Erythroblast (primary cell): Measurements from ENCODE around the gene YDJC.
A peak's percentile ranks its signal among the peaks of the same experiment; 100 is the strongest.
"Not testable (repeated sequence)": the region's sequence is repeated elsewhere in the genome, so short reads cannot be mapped to it uniquely, and the experiment has no call there.

Experiments
- DNase-seq, 2 experiments: peaks; one replicate each; lab custom pipeline; 2025; lab: John Stamatoyannopoulos, UW
- GATA1 ChIP-seq: IDR thresholded peaks from 2 replicates; pipeline ENCODE4 v1.6.1; 2011; ENCODE audit warnings: low read depth, mild to moderate bottlenecking, control low read depth, low read length, moderate library complexity
- POLR2A ChIP-seq: IDR thresholded peaks from 2 replicates; pipeline ENCODE4 v1.6.1; 2011; ENCODE audit warnings: mild to moderate bottlenecking, low read length

Gene YDJC

GRCh38 chr22:21660904-21661303 lies 31.1 kb upstream of the YDJC start:
- no peak for DNase-seq
- TF ChIP-seq GATA1 = no peak
- no peak for TF ChIP-seq POLR2A

- DNase-seq = no peak
- no peak for TF ChIP-seq POLR2A
- TF ChIP-seq GATA1 = no peak
These were observed 30.2 kb upstream of the YDJC start for GRCh38 chr22:21659864-21660525.

DNA sequence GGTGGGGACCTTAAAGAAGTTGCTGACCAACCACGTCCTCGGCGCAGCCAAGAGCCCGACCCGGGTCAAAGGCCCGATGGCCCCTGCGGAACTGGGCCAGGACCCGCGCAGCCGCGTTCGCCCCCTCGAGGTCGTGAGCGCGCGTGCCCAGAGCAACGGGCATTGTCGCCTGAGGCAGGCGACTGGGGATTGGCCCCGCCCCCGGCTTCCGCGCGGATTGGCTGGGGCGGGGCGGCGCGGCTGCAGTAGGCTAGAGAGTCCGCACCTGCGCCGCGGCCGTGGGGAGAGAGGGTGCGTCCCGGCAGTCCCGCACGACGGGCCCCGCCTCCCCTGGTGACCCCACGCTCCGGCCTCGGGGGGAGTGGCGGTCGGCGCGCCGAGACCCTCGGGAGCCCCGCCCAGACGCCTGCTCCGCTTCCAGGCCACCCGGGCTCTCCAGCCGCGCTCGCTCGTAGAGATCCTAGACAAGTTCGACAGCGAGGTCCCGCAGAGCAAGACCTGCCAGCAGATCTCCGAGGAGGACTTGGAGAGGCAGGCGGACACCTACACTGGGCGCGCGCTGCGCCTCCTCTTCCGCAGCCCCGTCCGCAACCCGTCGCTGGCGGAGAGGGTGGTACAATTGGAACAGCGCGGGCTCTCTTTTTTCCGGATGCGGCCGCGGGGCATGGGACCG lies 27.7 kb upstream of the YDJC start:
- peak; percentile 82 to 84 for DNase-seq
- TF ChIP-seq GATA1 (no peak), POLR2A (peak; percentile 47)

DNA sequence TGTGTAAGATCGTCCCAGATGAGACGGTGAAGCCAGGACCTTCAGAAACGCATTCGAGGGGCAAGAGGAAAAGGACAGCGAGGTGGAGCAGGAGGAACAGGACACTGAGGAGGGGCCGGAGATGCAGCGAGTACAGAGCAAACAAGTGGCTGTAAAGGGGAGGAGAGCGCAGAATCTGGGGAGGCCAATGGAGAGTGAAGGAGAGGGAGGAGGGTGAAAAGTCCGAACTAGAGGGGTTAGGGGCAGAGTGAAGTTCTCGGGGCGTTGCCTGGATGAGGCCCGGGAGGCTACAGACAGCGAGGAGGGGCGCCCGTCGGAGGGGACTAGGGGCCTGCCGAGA lies 27.2 kb upstream of the YDJC start:
- no peak for DNase-seq
- TF ChIP-seq GATA1 (no peak), POLR2A (no peak)

GRCh38 chr22:21652547-21653545 lies 23.0 kb upstream of the YDJC start:
- TF ChIP-seq GATA1 (no peak), POLR2A (no peak)
- DNase-seq = no peak

GRCh38 chr22:21652010-21652546 lies 22.3 kb upstream of the YDJC start:
- no peak for TF ChIP-seq POLR2A
- TF ChIP-seq GATA1 = no peak
- DNase-seq = peak; percentile 85 to 86

- no peak for DNase-seq
- TF ChIP-seq POLR2A (no peak), GATA1 (no peak)
These were observed 21.7 kb upstream of the YDJC start for GRCh38 chr22:21651521-21652009.

DNA sequence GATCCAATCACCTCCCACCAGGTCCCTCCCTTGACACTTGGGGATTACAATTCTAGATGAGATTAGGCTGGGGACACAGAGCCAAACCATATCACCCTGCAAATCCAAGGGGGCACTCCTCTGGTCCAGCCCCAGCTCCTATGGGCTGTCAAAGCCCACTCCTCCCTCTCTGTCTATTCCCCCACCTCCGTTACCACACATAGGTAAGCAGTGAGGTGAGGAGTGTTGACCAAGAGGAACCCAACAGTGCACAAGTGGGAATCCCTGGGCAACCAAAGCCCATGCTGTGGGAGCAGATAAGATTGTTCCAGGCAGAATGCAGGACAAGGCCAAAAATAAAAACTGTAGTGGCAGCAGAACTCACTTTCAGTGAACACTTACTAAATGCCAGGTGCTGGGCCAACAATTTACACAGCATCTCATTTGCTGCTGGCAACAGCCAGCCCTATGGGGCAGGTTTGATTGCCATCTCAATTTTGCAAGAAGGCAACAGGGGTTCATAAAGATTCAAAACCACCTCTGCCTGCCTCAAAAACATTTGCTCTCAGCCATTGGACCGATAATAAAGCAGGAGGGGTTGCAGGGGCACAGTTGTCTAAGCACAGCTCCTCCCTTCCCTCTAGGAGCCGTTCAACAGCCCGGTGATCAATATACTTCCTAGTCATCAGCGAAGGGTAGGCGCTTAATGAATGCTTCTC lies 21.1 kb upstream of the YDJC start:
- no peak for TF ChIP-seq POLR2A
- TF ChIP-seq GATA1 = no peak
- peak; percentile 25 to 30 for DNase-seq

- TF ChIP-seq POLR2A (no peak), GATA1 (no peak)
- DNase-seq = no peak
These were observed 20.5 kb upstream of the YDJC start for GRCh38 chr22:21650280-21650679.

DNA sequence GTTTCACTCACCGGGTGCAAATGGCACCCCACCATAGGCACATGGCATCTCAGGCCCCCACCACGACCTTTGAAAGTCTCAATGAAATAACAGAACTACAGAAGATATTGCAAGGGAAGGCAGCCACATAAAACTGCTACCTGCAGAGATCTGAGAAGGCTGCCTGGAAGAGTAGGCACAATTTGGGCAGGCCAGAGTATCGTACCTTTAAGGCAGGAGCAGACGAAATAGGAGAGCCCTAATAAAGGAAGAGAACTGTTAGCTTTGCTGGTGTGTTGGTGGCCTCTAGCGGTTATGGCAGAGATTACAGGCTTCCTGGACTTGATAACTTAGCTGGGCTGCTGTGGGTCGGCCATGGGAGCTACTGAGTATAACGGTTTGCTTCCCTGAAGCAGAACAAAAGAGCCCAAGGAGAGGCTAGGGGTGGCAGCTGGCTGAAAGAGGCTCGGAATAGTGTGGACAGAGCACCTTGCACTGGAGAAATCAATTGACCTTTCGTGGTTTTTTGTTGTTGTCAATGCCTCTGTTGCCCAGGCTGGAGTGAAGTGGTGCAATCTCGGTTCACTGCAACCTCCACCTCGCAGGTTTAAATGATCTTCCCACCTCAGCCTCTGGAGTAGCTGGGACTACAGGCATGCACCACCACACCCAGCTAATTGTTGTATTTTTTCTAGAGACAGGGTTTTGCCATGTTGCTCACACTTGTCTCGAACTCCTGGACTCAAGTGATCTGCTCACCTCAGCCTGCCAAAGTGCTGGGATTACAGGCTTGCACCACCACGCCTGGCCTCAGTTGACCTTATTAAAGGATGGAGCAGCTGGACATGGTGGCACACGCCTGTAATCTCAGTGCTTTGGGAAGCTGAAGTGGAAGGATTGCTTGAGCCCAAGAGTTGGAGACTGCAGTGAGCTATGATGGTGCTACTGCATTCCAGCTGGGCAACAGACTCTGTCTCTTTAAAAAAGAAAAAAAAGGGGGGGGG lies 17.1 kb upstream of the YDJC start:
- peak; percentile 80 to 88 for DNase-seq
- TF ChIP-seq GATA1 (no peak), POLR2A (no peak)

DNA sequence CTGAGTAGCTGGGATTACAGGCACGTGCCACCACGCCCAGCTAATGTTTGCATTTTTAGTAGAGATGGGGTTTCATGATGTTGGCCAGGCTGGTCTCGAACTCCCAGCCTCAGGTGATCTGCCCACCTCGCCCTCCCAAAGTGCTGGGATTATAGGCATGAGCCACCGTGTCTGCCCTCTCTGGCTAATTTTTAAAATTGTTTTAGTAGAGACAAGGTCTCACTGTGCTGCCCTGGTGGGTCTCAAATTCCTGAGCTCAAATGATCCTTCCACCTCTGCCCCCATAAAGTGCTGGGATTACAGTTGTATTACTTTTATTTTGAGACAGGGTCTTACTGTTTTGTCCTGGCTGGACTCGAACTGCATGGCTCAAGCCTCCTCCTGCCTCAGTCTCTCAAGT lies 15.7 kb upstream of the YDJC start:
- DNase-seq = not testable (repeated sequence)

DNA sequence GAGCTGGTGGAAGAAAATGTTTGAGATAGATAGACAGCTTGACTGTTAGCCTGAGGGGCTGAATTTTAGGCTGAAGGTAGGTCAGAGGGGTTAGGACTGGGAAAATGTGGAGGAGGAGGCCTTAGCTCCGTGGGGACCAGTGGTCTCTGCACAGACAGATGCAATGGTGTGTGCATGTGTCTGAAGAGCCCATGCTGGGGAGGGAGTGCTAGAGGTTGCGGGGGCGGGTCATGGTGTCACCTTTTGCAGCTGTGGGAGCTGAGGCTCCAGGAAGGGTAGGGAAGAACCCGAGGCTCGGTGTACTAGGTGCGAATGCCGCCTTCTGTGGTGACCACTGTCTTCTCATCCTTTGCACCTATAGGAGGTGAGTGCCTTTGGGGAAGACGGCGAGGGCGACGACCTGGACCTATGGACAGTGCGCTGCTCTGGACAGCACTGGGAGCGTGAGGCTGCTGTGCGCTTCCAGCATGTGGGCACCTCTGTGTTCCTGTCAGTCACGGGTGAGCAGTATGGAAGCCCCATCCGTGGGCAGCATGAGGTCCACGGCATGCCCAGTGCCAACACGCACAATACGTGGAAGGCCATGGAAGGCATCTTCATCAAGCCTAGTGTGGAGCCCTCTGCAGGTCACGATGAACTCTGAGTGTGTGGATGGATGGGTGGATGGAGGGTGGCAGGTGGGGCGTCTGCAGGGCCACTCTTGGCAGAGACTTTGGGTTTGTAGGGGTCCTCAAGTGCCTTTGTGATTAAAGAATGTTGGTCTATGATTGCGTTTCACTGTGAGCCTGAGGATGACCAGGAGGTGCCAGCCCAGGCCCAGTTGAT lies 13.9 kb upstream of the YDJC start:
- DNase-seq = no peak
- TF ChIP-seq POLR2A (no peak), GATA1 (no peak)
